GM21825 (cell line): ENCODE results near the gene SMIM10L1.

Source experiments
- ATAC-seq: cut with Tn5 transposase; IDR thresholded peaks from one replicate; pipeline ENCODE4 v1.9.1; 2021; ENCODE audit warnings: mild to moderate bottlenecking, moderate library complexity; ENCODE audit not compliant: unreplicated experiment

The SMIM10L1 gene

DNA sequence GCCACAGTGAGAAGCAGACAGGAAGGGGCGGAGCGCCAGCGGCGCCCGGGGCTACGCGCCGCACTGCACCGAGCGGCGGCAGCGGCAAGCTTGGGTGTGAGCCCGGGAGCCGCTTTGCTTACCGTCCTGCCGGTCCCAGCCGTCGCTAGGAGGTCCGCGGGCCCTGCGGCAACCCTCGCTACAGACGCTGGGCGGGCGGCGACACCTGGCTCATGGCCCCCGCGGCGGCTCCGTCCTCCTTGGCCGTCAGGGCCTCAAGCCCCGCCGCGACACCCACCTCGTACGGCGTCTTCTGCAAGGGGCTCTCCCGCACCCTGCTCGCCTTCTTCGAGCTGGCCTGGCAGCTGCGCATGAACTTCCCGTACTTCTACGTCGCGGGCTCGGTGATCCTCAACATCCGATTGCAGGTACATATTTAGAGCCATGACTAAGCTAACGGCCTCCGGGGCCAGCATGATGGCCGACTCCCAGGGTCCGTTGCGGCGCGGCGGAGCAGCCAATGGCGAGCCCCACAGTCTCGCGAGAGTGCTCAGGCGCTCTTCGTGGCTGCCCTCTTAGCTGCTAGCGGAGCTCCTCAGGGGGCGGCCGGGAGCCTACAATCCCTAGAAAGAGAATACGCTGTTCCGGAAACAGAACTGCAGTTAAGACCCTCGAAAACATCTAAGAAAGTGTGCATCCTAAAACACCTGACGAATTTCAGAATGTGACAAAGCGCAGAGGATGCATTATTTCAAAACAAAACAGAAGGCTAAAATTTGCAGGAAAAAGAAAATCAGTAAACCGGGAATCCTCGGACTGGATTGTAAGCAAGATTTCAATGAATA lies at the start of gene SMIM10L1:
Gene SMIM10L1 (plus strand): TSS at position 50 of the 824 bp plus-strand sequence. CDS start 163 bp downstream, at position 213.
- ATAC-seq = peak; percentile 96

DNA sequence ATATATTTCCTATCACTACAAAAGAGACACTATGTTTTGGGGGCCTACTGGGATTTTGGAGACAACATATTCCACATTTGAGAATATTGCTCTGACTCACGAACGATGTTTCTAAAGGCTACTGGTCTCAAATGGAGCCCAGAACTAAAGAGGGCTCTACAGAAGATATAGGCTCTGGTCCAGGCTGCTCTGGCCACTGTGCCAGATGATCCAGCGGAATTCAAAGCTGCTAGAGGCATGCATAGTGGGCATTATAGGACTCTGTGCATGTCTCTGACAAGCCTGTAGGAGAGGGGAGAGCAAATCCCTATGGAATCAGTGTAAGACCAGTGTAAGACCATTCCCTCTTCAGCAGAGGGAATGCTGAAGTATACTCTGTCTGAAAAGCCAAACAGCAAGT lies 40.6 kb upstream of the SMIM10L1 start:
- ATAC-seq = no peak

DNA sequence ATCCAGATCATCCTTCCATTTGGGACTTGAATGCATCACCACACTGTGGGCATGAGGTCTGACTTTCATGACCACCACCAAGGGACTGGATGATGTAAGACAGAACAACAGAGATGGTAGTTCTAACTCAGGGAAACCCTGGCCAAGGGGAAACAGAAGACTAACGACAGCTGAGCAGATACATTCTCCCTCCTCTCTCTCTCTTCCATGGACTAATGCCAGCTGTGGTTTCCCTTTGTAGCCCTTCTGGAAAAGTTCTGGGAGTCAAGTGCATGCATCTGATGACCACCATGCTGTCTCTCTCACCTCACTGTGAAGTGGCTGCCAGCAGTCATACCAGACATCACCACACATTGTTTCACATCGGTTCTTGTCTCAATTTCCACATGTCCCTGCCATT lies 40.0 kb upstream of the SMIM10L1 start:
- ATAC-seq = no peak

DNA sequence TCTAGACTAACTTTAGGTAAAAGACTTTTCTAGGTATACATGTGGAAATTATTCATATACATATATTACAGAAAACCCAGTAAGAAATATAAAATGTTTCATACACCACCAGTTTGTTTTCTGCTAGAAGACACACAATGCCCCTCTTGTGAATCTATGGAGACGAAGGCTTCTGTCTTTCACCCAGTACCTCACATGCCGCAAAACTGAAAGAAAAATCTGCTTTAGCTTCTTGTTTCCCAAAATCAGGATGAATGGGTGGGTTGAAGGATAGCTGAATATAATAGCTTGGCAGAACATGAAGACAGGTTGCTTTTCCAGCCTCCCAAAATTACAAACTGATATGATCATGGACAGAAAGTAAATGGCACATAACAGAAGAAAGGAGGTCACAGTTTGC lies 37.8 kb upstream of the SMIM10L1 start:
- no peak for ATAC-seq

- ATAC-seq = no peak
These were observed 37.2 kb upstream of the SMIM10L1 start for GRCh38 chr12:11133816-11134215.

DNA sequence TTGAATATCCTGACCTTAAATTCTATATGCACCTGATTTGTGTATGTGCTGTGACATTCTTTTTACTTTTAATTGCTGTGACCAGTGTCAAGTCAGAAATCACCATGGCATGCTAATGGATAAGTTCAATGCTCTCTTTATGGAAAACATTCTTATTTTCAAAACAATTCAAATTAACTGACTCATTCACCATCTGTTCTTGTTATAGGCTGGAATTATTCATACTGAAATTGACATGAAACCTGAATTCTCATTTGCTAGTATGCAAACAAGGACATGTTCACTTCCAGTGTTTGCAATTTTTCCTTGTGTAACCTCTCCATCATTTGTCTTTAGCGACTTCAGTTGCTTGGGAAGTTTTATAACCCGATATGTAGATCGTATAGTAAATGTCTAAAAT lies 36.7 kb upstream of the SMIM10L1 start, which contains the start of gene TAS2R30:
Gene TAS2R30 (minus strand): TSS at position 340 of the 400 bp plus-strand sequence. CDS start 400 bp downstream, outside the sequence.
- ATAC-seq = no peak

GRCh38 chr12:11136075-11136474 lies 34.9 kb upstream of the SMIM10L1 start:
- no peak for ATAC-seq

GRCh38 chr12:11143352-11143751 lies 27.6 kb upstream of the SMIM10L1 start:
- no peak for ATAC-seq

DNA sequence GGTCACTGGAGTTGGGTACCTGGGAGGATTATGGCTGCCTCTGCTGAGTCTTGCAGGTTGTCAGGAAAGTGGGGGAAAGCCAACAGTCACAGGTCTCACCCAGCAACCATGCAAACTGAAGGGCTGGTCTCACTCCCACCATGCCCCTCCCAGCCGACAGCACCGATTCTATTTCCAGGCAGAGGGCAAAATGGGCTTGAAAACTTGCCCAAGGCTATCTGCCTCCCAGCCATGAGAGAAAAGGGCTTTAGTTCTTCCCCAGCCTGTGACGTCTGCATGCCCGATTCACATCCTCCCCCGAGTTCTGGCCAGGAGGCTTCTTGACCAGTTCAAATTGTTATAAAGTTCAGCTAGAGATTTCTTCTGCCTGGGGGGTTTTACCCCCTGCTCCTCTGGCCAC lies 26.7 kb upstream of the SMIM10L1 start:
- no peak for ATAC-seq

- ATAC-seq = no peak
These were observed 23.6 kb upstream of the SMIM10L1 start for GRCh38 chr12:11147420-11147819.

GRCh38 chr12:11150832-11151231 lies 20.2 kb upstream of the SMIM10L1 start:
- ATAC-seq = no peak

- ATAC-seq = no peak
These were observed 18.3 kb upstream of the SMIM10L1 start for GRCh38 chr12:11152725-11153124.

DNA sequence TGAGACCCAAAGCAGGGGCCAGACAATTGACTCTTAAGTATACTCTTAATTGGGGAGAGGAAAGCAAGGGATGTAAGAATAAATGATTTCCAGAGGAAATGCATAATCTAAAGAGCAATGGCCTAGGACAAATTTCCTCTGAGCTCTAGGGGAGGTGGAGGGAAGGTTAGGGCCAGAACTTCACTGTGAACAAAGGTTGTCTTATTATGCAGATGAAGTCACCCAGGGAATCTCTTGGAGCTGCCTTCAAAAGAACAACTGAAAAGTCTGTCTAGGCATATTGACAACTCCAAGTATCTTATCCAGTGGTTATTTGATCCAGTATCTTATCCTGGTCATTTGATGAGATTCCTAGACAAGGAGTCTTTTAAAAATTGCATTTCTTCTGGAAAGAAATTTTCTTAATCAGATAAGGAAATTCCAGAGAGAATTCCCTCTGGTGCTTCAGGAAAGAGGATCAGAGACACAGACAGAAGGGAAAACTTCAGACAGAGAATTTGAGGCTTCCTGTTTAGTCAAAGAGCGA lies 16.5 kb upstream of the SMIM10L1 start:
- ATAC-seq = no peak

GRCh38 chr12:11158885-11159444 lies 12.0 kb upstream of the SMIM10L1 start:
- ATAC-seq = no peak

- no peak for ATAC-seq
These were observed 8.5 kb upstream of the SMIM10L1 start for GRCh38 chr12:11162502-11162901.

GRCh38 chr12:11164384-11164783 lies 6.6 kb upstream of the SMIM10L1 start:
- no peak for ATAC-seq

GRCh38 chr12:11166300-11166699 lies 4.7 kb upstream of the SMIM10L1 start:
- no peak for ATAC-seq

- ATAC-seq = no peak
These were observed 217 bp upstream of the SMIM10L1 start for GRCh38 chr12:11170810-11171144.

DNA sequence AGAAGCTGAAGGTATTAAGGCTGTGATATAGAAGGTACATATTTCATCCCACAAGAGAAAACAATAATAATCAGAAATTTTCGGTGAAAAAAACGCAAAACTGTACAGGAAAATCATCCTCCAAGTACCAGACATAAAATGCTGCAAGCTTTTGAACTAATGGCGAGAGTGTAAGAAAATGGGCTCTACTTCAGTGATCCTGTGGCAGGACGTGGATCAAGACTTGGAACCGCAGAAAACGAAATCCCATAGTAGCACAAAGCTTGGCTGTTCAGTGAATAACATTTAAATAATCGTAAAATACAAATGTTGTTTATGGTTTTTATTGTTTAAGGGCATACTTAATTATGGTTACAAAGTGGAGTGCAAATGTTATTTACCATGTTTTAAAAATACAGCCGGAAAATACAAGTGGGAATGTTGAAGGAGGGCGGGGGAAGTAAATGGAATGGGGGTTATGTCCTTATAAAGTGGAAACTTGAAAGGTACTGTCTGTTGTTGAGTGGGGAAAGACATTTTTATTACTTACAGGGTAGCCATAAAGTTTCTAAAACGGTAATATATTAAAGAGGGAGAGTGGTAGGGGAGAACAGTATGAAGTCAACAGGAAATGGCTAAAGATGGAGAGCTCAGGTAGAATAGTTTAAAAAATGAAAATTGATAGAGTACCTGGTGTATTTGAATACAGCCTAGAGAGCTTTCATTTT lies 1.1 kb downstream of the SMIM10L1 start:
- no peak for ATAC-seq

- no peak for ATAC-seq
These were observed 3.0 kb downstream of the SMIM10L1 start for GRCh38 chr12:11174022-11174421.

DNA sequence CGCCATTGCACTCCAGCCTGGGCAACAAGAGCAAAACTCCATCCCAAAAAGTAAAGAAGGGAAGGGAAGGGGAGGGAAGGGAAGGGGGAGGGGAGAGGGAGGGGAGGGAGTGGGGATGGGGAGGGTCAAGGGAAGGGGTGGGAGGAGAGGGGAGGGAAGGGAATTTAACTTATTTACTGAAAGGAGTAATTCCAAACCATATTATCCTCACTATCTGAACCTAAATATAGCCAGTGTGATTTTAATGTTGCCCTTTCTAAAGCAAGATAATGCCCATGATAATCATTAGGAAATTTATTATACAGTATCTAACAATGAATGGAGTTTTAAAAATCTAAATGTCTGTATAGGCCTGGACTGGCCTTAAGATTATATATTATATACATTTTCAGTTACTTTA lies 7.3 kb downstream of the SMIM10L1 start:
- ATAC-seq = no peak

DNA sequence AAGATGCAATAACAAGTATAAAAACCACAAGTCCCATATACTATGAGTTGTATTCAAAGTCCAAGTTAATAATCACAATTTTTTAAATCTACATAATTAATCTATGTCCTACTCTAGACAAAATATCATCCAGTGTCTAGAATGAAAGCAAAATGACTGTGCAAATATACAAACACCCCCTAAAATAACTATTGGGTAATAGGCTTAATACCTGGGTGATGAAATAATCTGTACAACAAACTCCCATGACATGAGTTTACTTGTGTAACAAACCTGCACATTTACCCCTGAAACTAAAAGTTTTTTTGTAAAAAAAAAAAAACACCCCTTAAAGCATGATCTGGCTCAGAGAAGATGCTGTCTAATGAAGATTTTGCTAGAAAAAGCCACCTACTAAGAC lies 11.5 kb downstream of the SMIM10L1 start:
- no peak for ATAC-seq
